SK-N-SH treated with all-trans-retinoic acid at 6 μM for 48 hours (cell line): ENCODE results near the gene NHSL2.

ENCODE experiments used
- ATAC-seq: fragments of 200-7000 bp; cut with Tn5 transposase; 3 replicates; pipeline ENCODE4 v1.9.1; 2020; ENCODE audit warnings: mild to moderate bottlenecking, moderate library complexity
- ARNTL ChIP-seq: fragments of 450-650 bp; formaldehyde crosslinking; IDR thresholded peaks from 2 replicates; pipeline ENCODE4 v1.5.0; 2020; ENCODE audit warnings: low read depth, mild to moderate bottlenecking, moderate library complexity, borderline replicate concordance
- BACH2 ChIP-seq: fragments of 250-450 bp; sonication (Bioruptor Pico); IDR thresholded peaks from 2 replicates; pipeline ENCODE4 v1.9.0; 2021; ENCODE audit warnings: mild to moderate bottlenecking, borderline replicate concordance
- CSDC2 ChIP-seq: fragments of 250-450 bp; sonication (Bioruptor Pico); IDR thresholded peaks from 2 replicates; pipeline ENCODE4 v1.5.0; 2020; ENCODE audit warnings: mild to moderate bottlenecking, moderate library complexity
- CSRNP3 ChIP-seq: fragments of 250-450 bp; sonication (Bioruptor Pico); IDR thresholded peaks from 2 replicates; pipeline ENCODE4 v1.5.1; 2021; ENCODE audit warnings: mild to moderate bottlenecking, moderate library complexity
- ESRRG ChIP-seq: fragments of 250-450 bp; sonication (Bioruptor Pico); IDR thresholded peaks from 2 replicates; pipeline ENCODE4 v1.6.1; 2021; ENCODE audit warnings: mild to moderate bottlenecking
- GLIS3 ChIP-seq: fragments of 250-450 bp; sonication (Bioruptor Pico); IDR thresholded peaks from 2 replicates; pipeline ENCODE4 v1.5.0; 2020; ENCODE audit warnings: mild to moderate bottlenecking, moderate library complexity
- ISL1 ChIP-seq: fragments of 250-450 bp; sonication (Bioruptor Pico); IDR thresholded peaks from 2 replicates; pipeline ENCODE4 v2.1.2; 2022; ENCODE audit warnings: mild to moderate bottlenecking, moderate library complexity
- OSR1 ChIP-seq: fragments of 250-450 bp; sonication (Bioruptor Pico); IDR thresholded peaks from 2 replicates; pipeline ENCODE4 v1.8.0; 2022; ENCODE audit warnings: moderate library complexity, mild to moderate bottlenecking, inconsistent platforms
- PATZ1 ChIP-seq: fragments of 250-450 bp; sonication (Bioruptor Pico); IDR thresholded peaks from 2 replicates; pipeline ENCODE4 v1.8.0; 2020; ENCODE audit warnings: mild to moderate bottlenecking, moderate library complexity, borderline replicate concordance
- POU6F1 ChIP-seq: fragments of 250-450 bp; sonication (Bioruptor Pico); IDR thresholded peaks from 2 replicates; pipeline ENCODE4 v1.8.0; 2021; ENCODE audit warnings: low read depth, mild to moderate bottlenecking, moderate library complexity, borderline replicate concordance
- RARB ChIP-seq: fragments of 250-450 bp; sonication (Bioruptor Pico); IDR thresholded peaks from 2 replicates; pipeline ENCODE4 v1.8.0; 2021; ENCODE audit warnings: mild to moderate bottlenecking, moderate library complexity
- SNAI2 ChIP-seq: fragments of 250-450 bp; sonication (Bioruptor Pico); IDR thresholded peaks from 2 replicates; pipeline ENCODE4 v1.5.0; 2020; ENCODE audit warnings: mild to moderate bottlenecking, moderate library complexity
- TCF4 ChIP-seq: fragments of 250-450 bp; sonication (Bioruptor Pico); IDR thresholded peaks from 2 replicates; pipeline ENCODE4 v1.8.0; 2021; ENCODE audit warnings: mild to moderate bottlenecking, moderate library complexity, borderline replicate concordance
- TOX ChIP-seq: fragments of 250-450 bp; sonication (Bioruptor Pico); IDR thresholded peaks from 2 replicates; pipeline ENCODE4 v1.8.0; 2021; ENCODE audit warnings: mild to moderate bottlenecking, moderate library complexity, borderline replicate concordance
- ZFP3 ChIP-seq: fragments of 250-450 bp; sonication (Bioruptor Pico); IDR thresholded peaks from 2 replicates; pipeline ENCODE4 v1.5.0; 2020; ENCODE audit warnings: mild to moderate bottlenecking, moderate library complexity
- ZFP30 ChIP-seq: fragments of 450-650 bp; formaldehyde crosslinking; IDR thresholded peaks from 2 replicates; pipeline ENCODE4 v1.5.0; 2022; ENCODE audit warnings: mild to moderate bottlenecking, moderate library complexity
- ZNF565 ChIP-seq: fragments of 450-650 bp; formaldehyde crosslinking; conservative IDR thresholded peaks from 2 replicates; pipeline ENCODE4 v1.5.0; 2020; ENCODE audit warnings: low read depth, mild to moderate bottlenecking, moderate library complexity
- ZNF70 ChIP-seq: fragments of 450-650 bp; formaldehyde crosslinking; IDR thresholded peaks from 2 replicates; pipeline ENCODE4 v1.5.0; 2020; ENCODE audit warnings: mild to moderate bottlenecking, moderate library complexity
- ZNF8 ChIP-seq: fragments of 450-650 bp; formaldehyde crosslinking; IDR thresholded peaks from 2 replicates; pipeline ENCODE4 v1.5.0; 2020; ENCODE audit warnings: mild to moderate bottlenecking, moderate library complexity
- TF ChIP-seq, protein P1 (sequence below): fragments of 250-450 bp; sonication (Bioruptor Pico); IDR thresholded peaks from 2 replicates; pipeline ENCODE4 v1.5.1; 2020; ENCODE audit warnings: low read depth, mild to moderate bottlenecking, moderate library complexity

Gene NHSL2

DNA sequence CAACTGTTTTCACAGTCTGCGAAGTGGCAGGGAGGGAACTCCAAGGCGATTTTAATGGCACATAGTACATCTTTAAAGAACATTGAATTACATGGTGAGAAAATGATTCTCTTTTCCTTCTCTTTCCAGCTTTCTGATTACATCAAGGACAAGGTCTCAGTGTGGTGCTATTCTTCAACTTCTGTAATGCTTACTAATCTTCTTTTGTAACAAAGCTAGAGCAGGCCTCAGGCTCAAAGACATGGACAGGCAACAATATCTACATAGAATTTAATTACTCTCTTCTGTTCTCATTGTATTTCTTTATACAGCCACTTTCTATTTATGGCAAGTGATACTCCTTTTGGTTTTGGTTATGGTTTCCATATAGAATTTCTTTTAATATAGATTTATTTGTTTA is 172.6 kb downstream of the NHSL2 start:
- no peak for ATAC-seq
- no peak for TF ChIP-seq ESRRG
- no peak for TF ChIP-seq ARNTL (CRISPR knock-in tag)
- no peak for TF ChIP-seq OSR1 (CRISPR knock-in tag)
- TF ChIP-seq ZNF70 (CRISPR knock-in tag): no peak
- no peak for TF ChIP-seq CSDC2 (CRISPR knock-in tag)
- no peak for TF ChIP-seq PATZ1
- no peak for TF ChIP-seq TOX (CRISPR knock-in tag)
- no peak for TF ChIP-seq ZNF8 (CRISPR knock-in tag)
- no peak for TF ChIP-seq POU6F1
- no peak for TF ChIP-seq SNAI2 (CRISPR knock-in tag)
- TF ChIP-seq, protein P1, sequence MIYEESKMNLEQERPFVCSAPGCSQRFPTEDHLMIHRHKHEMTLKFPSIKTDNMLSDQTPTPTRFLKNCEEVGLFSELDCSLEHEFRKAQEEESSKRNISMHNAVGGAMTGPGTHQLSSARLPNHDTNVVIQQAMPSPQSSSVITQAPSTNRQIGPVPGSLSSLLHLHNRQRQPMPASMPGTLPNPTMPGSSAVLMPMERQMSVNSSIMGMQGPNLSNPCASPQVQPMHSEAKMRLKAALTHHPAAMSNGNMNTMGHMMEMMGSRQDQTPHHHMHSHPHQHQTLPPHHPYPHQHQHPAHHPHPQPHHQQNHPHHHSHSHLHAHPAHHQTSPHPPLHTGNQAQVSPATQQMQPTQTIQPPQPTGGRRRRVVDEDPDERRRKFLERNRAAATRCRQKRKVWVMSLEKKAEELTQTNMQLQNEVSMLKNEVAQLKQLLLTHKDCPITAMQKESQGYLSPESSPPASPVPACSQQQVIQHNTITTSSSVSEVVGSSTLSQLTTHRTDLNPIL (CRISPR knock-in tag): no peak
- no peak for TF ChIP-seq ZFP30 (CRISPR knock-in tag)
- TF ChIP-seq TCF4 (CRISPR knock-in tag): no peak

DNA sequence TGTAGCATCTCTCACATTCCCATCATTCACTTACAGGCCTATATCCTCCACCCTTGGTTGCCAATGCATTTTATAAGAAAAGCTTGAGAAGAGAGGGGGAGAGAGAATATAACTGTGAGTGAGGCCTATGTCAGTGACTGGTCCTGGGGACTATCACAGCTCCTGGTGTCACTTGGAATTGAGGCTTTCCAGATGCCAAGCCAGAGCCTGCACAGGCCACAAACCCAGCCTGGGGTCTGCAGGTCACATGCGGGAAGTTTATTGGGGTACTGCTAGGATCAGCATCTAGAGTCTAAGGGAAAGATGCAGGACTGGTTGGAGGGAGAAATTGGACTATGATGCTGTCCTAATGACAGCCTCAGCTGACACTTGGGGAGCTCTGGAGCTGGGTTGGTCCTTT is 173.5 kb downstream of the NHSL2 start:
- TF ChIP-seq RARB (CRISPR knock-in tag) (no peak), ZNF70 (CRISPR knock-in tag) (no peak), CSRNP3 (no peak), TCF4 (CRISPR knock-in tag) (no peak), BACH2 (CRISPR knock-in tag) (no peak), SNAI2 (CRISPR knock-in tag) (no peak), POU6F1 (no peak), ARNTL (CRISPR knock-in tag) (no peak), OSR1 (CRISPR knock-in tag) (no peak), PATZ1 (no peak), CSDC2 (CRISPR knock-in tag) (no peak), ZNF8 (CRISPR knock-in tag) (no peak), ZNF565 (no peak), TOX (CRISPR knock-in tag) (no peak), ZFP3 (CRISPR knock-in tag) (no peak), ISL1 (CRISPR knock-in tag) (no peak), GLIS3 (no peak), ESRRG (no peak)
- TF ChIP-seq, protein P1 (CRISPR knock-in tag): no peak
- no peak for ATAC-seq
